AG04450 (cell line): ENCODE measurements around the gene MYH13. TPM values are rescaled to one million over a fixed set of nuclear protein-coding genes. Genes with fewer than 3 reads are reported as not detected.

Experiments
- CTCF ChIA-PET: fragments of 300-600, 350-600 bp; formaldehyde crosslinking; extraction: SDS; loops from one replicate; lab custom pipeline; 2022; ENCODE audit warnings: antibody characterized with exemption, inconsistent platforms; lab: Charles Lee
- POLR2A ChIA-PET: fragments of 350-600 bp; formaldehyde crosslinking; extraction: SDS; loops from one replicate; lab custom pipeline; 2021; ENCODE audit warnings: antibody characterized with exemption, inconsistent platforms; lab: Yijun Ruan, JAX
- DNase-seq: peaks from one replicate; pipeline ENCODE4 v3.0.0-alpha.2; 2011; ENCODE audit warnings: low read depth, low spot score
- H3K27ac ChIP-seq: one replicate; pipeline ENCODE4 v1.5.1; 2012; ENCODE audit warnings: low read depth, low read length, control low read depth
- H3K27me3 ChIP-seq: one replicate; pipeline ENCODE4 v1.6.0; 2012; ENCODE audit warnings: low read length; ENCODE audit not compliant: control insufficient read depth, insufficient read depth
- H3K4me3 ChIP-seq: 2 replicates; pipeline ENCODE4 v1.5.1; 2011; ENCODE audit warnings: mild to moderate bottlenecking, low read depth, low read length, control low read depth
- H3K9me3 ChIP-seq: 2 replicates; pipeline ENCODE4 v1.5.1; 2012; ENCODE audit warnings: low read length; ENCODE audit not compliant: control insufficient read depth, insufficient read depth
- polyA plus RNA-seq: library from polyadenylated mRNA; depleted of rRNA; stranded (reverse); fragments of >200 nt; gene quantifications from 2 replicates; pipeline ENCODE4 v1.2.3, GENCODE V29; 2011
- TF ChIP-seq, protein P1 (sequence below): IDR thresholded peaks from 2 replicates; pipeline ENCODE4 v1.5.1; 2011; ENCODE audit warnings: low read depth, low read length, control low read depth, inconsistent platforms

MYH13 gene
- polyA plus RNA-seq, 1 experiment: not detected

DNA sequence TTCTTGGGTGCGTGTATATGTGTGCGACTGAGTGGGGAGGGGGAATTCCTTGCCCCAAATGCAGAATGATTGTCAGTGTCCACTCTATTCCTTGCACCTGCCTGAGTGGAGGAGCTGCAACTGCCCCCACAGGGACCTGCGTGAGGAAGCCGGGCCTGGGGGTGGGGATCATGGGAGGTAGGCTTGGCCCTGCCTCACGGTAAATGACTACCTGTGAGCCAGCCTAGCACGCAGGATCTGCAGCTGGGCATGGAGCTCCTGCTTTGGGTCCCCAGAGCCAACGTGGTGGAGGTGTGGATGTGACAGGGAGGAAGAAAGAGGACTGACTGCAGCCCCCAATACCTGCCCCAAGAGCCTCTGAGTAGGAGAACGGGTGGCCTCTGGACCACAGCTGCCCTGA, 97.4 kb downstream of the MYH13 start:
- ChIA-PET CTCF (no interaction called here), POLR2A (no interaction called here)
- no peak for DNase-seq
- TF ChIP-seq, protein P1, sequence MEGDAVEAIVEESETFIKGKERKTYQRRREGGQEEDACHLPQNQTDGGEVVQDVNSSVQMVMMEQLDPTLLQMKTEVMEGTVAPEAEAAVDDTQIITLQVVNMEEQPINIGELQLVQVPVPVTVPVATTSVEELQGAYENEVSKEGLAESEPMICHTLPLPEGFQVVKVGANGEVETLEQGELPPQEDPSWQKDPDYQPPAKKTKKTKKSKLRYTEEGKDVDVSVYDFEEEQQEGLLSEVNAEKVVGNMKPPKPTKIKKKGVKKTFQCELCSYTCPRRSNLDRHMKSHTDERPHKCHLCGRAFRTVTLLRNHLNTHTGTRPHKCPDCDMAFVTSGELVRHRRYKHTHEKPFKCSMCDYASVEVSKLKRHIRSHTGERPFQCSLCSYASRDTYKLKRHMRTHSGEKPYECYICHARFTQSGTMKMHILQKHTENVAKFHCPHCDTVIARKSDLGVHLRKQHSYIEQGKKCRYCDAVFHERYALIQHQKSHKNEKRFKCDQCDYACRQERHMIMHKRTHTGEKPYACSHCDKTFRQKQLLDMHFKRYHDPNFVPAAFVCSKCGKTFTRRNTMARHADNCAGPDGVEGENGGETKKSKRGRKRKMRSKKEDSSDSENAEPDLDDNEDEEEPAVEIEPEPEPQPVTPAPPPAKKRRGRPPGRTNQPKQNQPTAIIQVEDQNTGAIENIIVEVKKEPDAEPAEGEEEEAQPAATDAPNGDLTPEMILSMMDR: no peak
- Histone ChIP-seq H3K27ac (no peak overlapping the region), H3K9me3 (peaks cover 32% of the 10 kb centered on the region), H3K4me3 (no peak overlapping the region), H3K27me3 (no peaks in the 10 kb centered on the region)

DNA sequence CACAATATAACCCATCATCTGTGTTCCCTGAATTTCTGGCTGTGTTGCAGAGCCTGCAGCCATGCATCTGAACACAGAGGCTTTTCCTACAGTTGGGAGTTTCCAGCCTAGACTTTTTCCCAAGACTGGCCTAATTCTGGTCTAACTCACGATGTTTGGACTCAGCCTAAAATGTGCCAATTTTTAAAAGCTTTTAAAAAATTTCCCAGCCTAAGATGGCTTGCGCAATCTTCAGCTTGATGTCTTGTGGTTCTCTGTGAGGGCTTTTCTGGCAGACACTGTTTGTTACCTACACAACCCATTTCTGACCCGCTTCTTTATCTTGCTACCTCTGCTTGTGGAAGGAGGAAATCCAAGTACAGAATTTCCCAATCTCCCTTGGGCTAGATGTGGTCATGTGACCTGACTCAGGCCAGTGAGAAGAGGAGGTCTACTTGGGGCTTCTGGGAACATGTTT, 101.7 kb downstream of the MYH13 start:
- no peak overlapping the region for H3K4me3 ChIP-seq
- DNase-seq: no peak
- TF ChIP-seq, protein P1: no peak
- H3K27ac ChIP-seq: no peak overlapping the region
- CTCF ChIA-PET: interaction anchor here (0.7 kb wide), 1 partner anchor 214 kb away, joined by 3 read pairs; no protein-coding TSS in a partner anchor
- no peaks in the 10 kb centered on the region for H3K27me3 ChIP-seq
- POLR2A ChIA-PET: no interaction called here
- peaks cover 29% of the 10 kb centered on the region for H3K9me3 ChIP-seq

DNA sequence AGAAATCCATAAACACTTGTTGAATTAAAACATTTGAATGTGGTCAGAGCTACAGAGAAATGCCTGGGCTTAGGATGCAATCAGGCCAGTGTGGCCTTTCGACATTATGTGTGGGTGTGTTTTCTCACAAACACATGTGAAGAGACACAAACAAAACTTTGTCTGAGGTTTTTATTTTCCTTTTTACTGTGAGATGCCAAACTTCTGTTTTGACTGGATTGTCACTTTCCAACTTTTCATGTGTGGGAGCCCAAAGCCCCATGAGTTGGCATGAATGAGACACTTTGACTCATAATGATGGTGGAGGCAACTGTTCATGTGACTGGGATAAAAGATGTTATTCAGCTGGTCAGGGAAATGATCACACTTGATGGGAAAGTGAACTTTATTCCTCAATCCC, 102.5 kb downstream of the MYH13 start:
- CTCF ChIA-PET: no interaction called here
- Histone ChIP-seq H3K9me3 (peaks cover 21% of the 10 kb centered on the region), H3K4me3 (no peak overlapping the region), H3K27me3 (no peaks in the 10 kb centered on the region), H3K27ac (no peak overlapping the region)
- POLR2A ChIA-PET: no interaction called here
- TF ChIP-seq, protein P1: no peak
- no peak for DNase-seq

GRCh38 chr17:10268005-10268404, 104.8 kb downstream of the MYH13 start:
- Histone ChIP-seq H3K27me3 (no peaks in the 10 kb centered on the region), H3K27ac (no peak overlapping the region), H3K9me3 (peaks cover 17% of the 10 kb centered on the region), H3K4me3 (no peak overlapping the region)
- POLR2A ChIA-PET: no interaction called here
- TF ChIP-seq, protein P1: no peak
- CTCF ChIA-PET: no interaction called here
- DNase-seq: no peak

GRCh38 chr17:10266296-10266876, 106.4 kb downstream of the MYH13 start:
- H3K9me3 ChIP-seq: peaks cover 9% of the 10 kb centered on the region; the same call in 1 of the 2 replicates
- POLR2A ChIA-PET: no interaction called here
- DNase-seq: no peak
- H3K27me3 ChIP-seq: no peaks in the 10 kb centered on the region
- H3K27ac ChIP-seq: peak overlapping the region; percentile 39
- TF ChIP-seq, protein P1: no peak
- CTCF ChIA-PET: no interaction called here
- H3K4me3 ChIP-seq: no peak overlapping the region
